GM18511 (cell line): ENCODE data around the gene CD177.
"Not testable (repeated sequence)": the region's sequence is repeated elsewhere in the genome, so short reads cannot be mapped to it uniquely, and the experiment has no call there.

ENCODE experiments used
- ATAC-seq: cut with Tn5 transposase; IDR thresholded peaks from one replicate; pipeline ENCODE4 v1.9.1; 2021; ENCODE audit warnings: mild to moderate bottlenecking, moderate library complexity; ENCODE audit not compliant: unreplicated experiment

Gene CD177

GRCh38 chr19:43380008-43380407 lies 26.5 kb downstream of the CD177 start:
- no peak for ATAC-seq

DNA sequence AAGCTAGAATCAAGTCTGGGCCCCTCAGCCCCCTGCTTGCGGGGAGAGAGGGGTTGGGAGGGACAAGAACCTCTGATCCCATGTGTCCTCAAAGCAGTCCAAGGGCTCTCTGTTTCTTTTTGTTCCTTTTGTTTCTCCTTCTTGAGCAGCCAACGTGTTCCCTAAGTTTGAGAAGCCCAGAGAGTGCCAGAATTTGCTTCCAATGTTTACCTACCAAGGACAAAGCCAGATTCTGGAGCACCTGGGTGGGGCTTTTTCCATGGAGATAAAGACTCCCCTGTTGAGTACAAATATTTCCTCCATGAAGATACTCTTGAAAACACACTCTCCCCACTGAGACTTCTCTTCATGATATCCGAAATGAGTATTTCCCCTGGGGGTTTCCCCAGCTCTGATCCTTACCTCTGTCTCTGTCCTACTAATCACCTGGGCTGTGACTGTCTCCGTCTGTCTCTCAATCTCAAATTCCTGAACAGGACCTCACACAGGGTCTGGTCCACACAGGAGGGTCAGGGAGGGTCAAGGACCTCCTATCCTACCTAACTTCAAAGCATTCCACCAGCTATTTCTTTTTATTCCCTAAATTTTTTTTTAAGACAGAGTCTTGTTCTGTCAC lies 27.4 kb downstream of the CD177 start:
- ATAC-seq, result no peak

DNA sequence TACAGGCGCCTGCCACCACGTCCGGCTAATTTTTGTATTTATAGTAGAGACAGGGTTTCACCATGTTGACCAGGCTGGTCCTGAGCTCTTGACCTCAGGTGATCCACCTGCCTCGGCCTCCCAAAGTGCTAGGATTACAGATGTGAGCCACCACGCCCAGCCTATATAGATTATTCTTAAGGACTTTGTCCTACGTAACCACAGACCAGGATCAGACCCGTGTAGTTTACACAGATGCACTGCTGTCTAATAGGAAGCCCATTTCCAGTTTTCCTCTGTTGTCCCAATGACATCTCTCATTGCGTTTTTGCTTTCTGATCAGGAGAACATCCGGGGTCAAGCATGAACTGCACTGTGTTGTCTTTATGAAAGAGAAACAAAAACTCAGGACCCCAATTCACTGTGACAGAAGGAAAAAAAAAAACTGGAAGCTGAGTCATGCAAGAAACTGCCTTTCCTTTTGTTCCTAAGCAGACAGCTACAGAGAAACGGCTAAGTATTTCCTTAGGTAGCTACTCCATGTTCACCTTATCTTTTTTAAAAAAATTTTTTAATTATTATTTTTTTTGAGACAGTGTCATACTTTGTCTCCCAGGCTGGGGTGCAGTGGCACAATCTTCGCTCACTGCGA lies 29.2 kb downstream of the CD177 start:
- ATAC-seq, result not testable (repeated sequence)

DNA sequence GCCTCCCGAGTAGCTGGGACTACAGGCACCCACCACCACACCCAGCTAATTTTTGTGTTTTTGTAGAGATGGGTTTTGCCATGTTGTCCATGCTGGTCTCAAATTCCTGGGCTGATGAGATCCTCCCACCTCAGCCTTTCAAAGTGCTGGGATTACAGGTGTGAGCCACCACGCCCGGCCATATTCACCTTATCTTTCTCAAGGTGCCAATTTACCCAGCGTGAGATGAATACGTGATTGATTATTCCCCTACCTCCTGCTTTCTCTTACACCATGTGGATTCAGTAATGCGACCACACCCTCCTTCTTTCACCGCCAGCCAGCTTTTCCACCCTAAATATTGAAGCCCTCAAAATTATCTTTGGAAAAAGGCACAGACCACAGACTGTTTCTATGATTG lies 29.8 kb downstream of the CD177 start:
- ATAC-seq, result not testable (repeated sequence)

GRCh38 chr19:43383759-43384158 lies 30.3 kb downstream of the CD177 start:
- not testable (repeated sequence) for ATAC-seq

DNA sequence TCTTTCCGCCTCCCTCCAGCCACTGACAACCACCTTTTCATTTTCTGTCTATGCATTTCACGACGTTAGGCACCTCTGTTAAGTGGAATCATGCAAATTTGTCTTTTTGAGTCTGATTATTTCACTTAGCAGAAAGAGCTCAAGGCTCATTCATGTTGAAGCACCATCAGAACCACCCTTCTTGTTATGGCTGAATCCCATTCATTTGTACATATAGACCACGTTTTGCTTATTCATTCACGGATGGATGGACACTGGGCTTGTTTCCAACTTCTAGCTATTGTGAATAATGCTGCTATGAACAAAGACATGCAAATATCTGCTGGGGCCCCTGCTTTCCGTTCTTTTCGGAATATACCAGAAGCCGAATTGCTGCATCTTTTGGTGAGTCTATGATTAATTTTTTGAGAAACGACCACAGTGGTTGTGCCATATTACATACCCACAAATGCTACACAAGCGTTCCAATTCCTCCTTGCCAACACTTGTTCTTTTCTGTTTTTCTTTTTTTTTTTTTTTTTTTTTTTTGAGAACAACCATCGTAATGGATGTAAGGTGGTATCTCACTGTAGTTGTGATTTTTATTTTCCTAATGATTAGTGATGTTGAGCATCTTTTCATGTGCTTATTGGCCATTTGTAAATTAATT lies 37.5 kb downstream of the CD177 start:
- not testable (repeated sequence) for ATAC-seq

- ATAC-seq, result not testable (repeated sequence)
Observed at GRCh38 chr19:43391552-43391935, 38.1 kb downstream of the CD177 start.

GRCh38 chr19:43393501-43393900 lies 40.0 kb downstream of the CD177 start:
- not testable (repeated sequence) for ATAC-seq

DNA sequence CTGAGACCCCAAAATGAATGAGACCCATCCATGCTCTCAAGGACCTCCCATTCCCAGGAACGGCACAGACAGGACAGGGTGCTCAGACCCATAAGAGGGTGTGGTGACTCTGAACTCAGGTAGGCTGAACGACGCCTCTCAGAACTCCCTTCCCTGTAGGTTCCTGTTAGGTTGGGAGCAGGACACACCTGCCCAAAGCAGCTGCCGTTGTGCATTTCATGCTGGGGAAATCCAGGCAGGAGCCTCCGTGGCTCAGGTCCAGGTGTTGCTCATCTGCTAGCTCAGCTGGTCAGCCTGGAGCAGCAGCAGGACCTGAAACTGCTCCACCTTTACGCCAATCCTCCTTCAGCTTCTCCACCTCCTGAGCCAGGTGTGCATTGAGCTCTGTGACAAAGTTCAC lies 42.1 kb downstream of the CD177 start:
- ATAC-seq, result no peak

DNA sequence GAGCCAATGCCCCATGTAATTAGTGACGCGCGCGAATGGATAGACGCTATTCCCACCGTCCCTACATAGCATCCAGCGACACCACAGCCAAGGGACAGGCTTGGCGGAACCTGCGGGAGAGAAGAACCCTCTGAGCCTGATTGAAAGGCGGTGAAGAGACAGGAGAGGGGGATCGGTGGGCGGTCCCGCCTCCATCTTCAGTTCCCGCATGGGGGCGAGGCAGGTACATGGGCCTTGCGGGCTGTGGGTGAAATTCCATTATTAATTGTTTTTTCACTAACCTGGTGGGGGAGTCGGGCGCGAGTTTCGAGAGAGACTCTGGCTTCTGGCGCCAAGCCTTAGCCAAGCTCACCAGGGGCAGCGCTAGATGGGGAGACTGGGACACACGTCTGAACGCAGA lies 52.8 kb downstream of the CD177 start:
- ATAC-seq, result no peak

GRCh38 chr19:43407416-43408005 lies 54.0 kb downstream of the CD177 start:
- no peak for ATAC-seq

- no peak for ATAC-seq
Observed at GRCh38 chr19:43408043-43408442, 54.6 kb downstream of the CD177 start.

DNA sequence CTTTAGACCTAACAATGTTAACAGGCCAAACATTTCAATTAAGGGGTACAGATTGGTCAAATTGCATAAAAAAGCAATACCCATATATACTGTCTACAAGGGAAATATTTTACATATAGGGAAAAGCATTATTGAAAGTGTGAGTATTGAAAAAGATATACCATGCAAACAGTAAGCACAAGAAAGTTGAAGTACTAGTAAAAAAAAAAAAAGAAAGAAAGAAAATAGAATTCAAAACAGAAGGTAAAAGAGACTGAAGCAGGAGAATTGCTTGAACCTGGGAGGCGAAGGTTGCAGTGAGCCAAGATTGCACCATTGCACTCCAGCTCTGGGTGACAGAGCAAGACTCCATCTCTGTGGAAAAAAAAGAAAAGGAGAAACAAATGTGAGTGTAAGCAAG lies 55.9 kb downstream of the CD177 start:
- ATAC-seq, result no peak

DNA sequence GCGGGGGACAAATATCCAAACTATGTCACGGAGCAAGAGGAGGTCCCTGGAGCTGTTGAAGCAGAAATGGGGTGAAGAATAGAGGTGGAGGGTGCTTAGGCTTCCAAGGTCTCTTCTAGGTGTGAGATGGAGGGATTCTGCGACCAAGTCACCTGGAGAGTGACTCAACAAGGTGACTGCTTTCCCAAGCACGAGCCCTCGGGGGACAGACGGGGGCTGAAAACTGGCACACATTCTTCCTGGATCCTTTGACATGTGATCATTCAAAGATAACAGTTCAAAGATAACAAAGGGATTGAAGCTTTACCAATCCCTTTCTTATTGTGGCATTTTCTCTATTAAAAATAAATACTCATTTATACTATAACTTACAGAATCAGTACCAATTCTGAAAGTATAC lies 59.0 kb downstream of the CD177 start:
- ATAC-seq, result no peak
